IPS-20b (cell line): ENCODE data around the gene GRAP2.
"Not testable (repeated sequence)": the region's sequence is repeated elsewhere in the genome, so short reads cannot be mapped to it uniquely, and the experiment has no call there.

ENCODE experiments used
- H3K27ac ChIP-seq: one replicate; pipeline ENCODE4 v1.5.1; 2013; ENCODE audit warnings: low read length
- H3K27me3 ChIP-seq: 2 replicates; pipeline ENCODE4 v1.6.1; 2013; ENCODE audit warnings: mild to moderate bottlenecking, low read length, inconsistent platforms; ENCODE audit not compliant: insufficient read depth
- H3K36me3 ChIP-seq: 2 replicates; pipeline ENCODE4 v1.6.1; 2013; ENCODE audit warnings: low read depth, mild to moderate bottlenecking, inconsistent platforms, low read length, moderate library complexity; ENCODE audit not compliant: insufficient read depth
- H3K4me1 ChIP-seq: 2 replicates; pipeline ENCODE4 v1.6.1; 2013; ENCODE audit warnings: mild to moderate bottlenecking, control low read depth, inconsistent platforms, low read length, moderate library complexity; ENCODE audit not compliant: insufficient read depth
- H3K4me3 ChIP-seq: 2 replicates; pipeline ENCODE4 v1.5.1; 2013; ENCODE audit warnings: mild to moderate bottlenecking, low read length, inconsistent platforms
- H3K9ac ChIP-seq: 2 replicates; pipeline ENCODE4 v1.6.1; 2013; ENCODE audit warnings: low read depth, mild to moderate bottlenecking, inconsistent platforms, low read length, moderate library complexity
- H3K9me3 ChIP-seq: 2 replicates; pipeline ENCODE4 v1.6.1; 2013; ENCODE audit warnings: mild to moderate bottlenecking, low read depth, low read length, inconsistent platforms; ENCODE audit not compliant: insufficient read depth

GRAP2 gene

GRCh38 chr22:39875176-39875885, 25.6 kb upstream of the GRAP2 start:
- not testable (repeated sequence) for H3K36me3 ChIP-seq, H3K4me3 ChIP-seq

GRCh38 chr22:39877079-39877845, 23.6 kb upstream of the GRAP2 start:
- no peak overlapping the region for H3K27ac ChIP-seq
- H3K4me1 ChIP-seq = no peaks in the 10 kb centered on the region
- H3K9ac ChIP-seq = no peak overlapping the region
- no peak overlapping the region for H3K4me3 ChIP-seq
- H3K9me3 ChIP-seq = no peaks in the 10 kb centered on the region
- no peaks in the 10 kb centered on the region for H3K36me3 ChIP-seq
- no peaks in the 10 kb centered on the region for H3K27me3 ChIP-seq

More at GRCh38 chr22:39875176-39875885, 25.6 kb upstream of the GRAP2 start:
- H3K27ac ChIP-seq, H3K9me3 ChIP-seq, H3K27me3 ChIP-seq, H3K9ac ChIP-seq, H3K4me1 ChIP-seq: not testable (repeated sequence)

- no peaks in the 10 kb centered on the region for H3K36me3 ChIP-seq
- no peaks in the 10 kb centered on the region for H3K27me3 ChIP-seq
Observed at GRCh38 chr22:39880722-39881121, 20.2 kb upstream of the GRAP2 start.

GRCh38 chr22:39883057-39883456, 17.8 kb upstream of the GRAP2 start:
- Histone ChIP-seq H3K9me3 (no peaks in the 10 kb centered on the region), H3K27ac (no peak overlapping the region), H3K36me3 (no peaks in the 10 kb centered on the region), H3K4me3 (no peak overlapping the region), H3K4me1 (no peaks in the 10 kb centered on the region), H3K27me3 (peaks cover 4% of the 10 kb centered on the region; the same call in 1 of the 2 replicates), H3K9ac (no peak overlapping the region)

More at GRCh38 chr22:39880722-39881121, 20.2 kb upstream of the GRAP2 start:
- H3K9ac ChIP-seq = no peak overlapping the region
- H3K4me1 ChIP-seq = no peaks in the 10 kb centered on the region
- H3K27ac ChIP-seq = no peak overlapping the region
- H3K9me3 ChIP-seq = no peaks in the 10 kb centered on the region
- H3K4me3 ChIP-seq = no peak overlapping the region

GRCh38 chr22:39889924-39890323, 11.0 kb upstream of the GRAP2 start:
- H3K9me3 ChIP-seq, H3K36me3 ChIP-seq, H3K4me3 ChIP-seq, H3K9ac ChIP-seq, H3K4me1 ChIP-seq, H3K27ac ChIP-seq, H3K27me3 ChIP-seq: not testable (repeated sequence)

- Histone ChIP-seq H3K36me3 (no peaks in the 10 kb centered on the region), H3K27ac (no peak within 1 kb of the TSS), H3K4me1 (no peaks in the 10 kb centered on the region; the same call in 1 of the 2 replicates), H3K9me3 (no peaks in the 10 kb centered on the region), H3K4me3 (no peak within 1 kb of the TSS), H3K9ac (no peak within 1 kb of the TSS), H3K27me3 (no peaks in the 10 kb centered on the region)
Observed at GRCh38 chr22:39893526-39893925, 7.4 kb upstream of the GRAP2 start, which contains the start of gene ENTHD1. TSS of gene ENTHD1 (minus strand) at chr22:39893760. CDS start at chr22:39887748, 6,012 bp downstream.

- Histone ChIP-seq H3K27ac (no peak overlapping the region), H3K9ac (no peak overlapping the region), H3K4me1 (no peaks in the 10 kb centered on the region; the same call in 1 of the 2 replicates), H3K9me3 (no peaks in the 10 kb centered on the region), H3K4me3 (no peak overlapping the region), H3K27me3 (no peaks in the 10 kb centered on the region), H3K36me3 (no peaks in the 10 kb centered on the region)
Observed at GRCh38 chr22:39894554-39895092, 6.3 kb upstream of the GRAP2 start.

- H3K36me3 ChIP-seq = no peaks in the 10 kb centered on the region
Observed at GRCh38 chr22:39895682-39896081, 5.2 kb upstream of the GRAP2 start.

GRCh38 chr22:39896313-39896996, 4.4 kb upstream of the GRAP2 start:
- Histone ChIP-seq H3K36me3 (no peaks in the 10 kb centered on the region), H3K9ac (no peak overlapping the region), H3K27ac (no peak overlapping the region), H3K9me3 (no peaks in the 10 kb centered on the region), H3K4me3 (no peak overlapping the region), H3K4me1 (no peaks in the 10 kb centered on the region; the same call in 1 of the 2 replicates), H3K27me3 (0 out of 2 replicates have a peak, but pooled peaks cover 3% of the 10 kb centered on the region)

More at GRCh38 chr22:39895682-39896081, 5.2 kb upstream of the GRAP2 start:
- no peak overlapping the region for H3K27ac ChIP-seq
- H3K27me3 ChIP-seq = no peaks in the 10 kb centered on the region
- H3K4me3 ChIP-seq = no peak overlapping the region
- H3K4me1 ChIP-seq = no peaks in the 10 kb centered on the region; the same call in 1 of the 2 replicates
- H3K9ac ChIP-seq = no peak overlapping the region
- H3K9me3 ChIP-seq = no peaks in the 10 kb centered on the region

GRCh38 chr22:39897841-39898240, 3.0 kb upstream of the GRAP2 start:
- no peaks in the 10 kb centered on the region for H3K36me3 ChIP-seq
- H3K27ac ChIP-seq = no peak overlapping the region
- H3K4me3 ChIP-seq = no peak overlapping the region
- no peaks in the 10 kb centered on the region for H3K9me3 ChIP-seq
- H3K9ac ChIP-seq = no peak overlapping the region
- H3K27me3 ChIP-seq = 0 out of 2 replicates have a peak, but pooled peaks cover 3% of the 10 kb centered on the region
- no peaks in the 10 kb centered on the region; the same call in 1 of the 2 replicates for H3K4me1 ChIP-seq

GRCh38 chr22:39898997-39899396, 1.9 kb upstream of the GRAP2 start:
- Histone ChIP-seq H3K4me3 (no peak overlapping the region), H3K27ac (no peak overlapping the region), H3K27me3 (0 out of 2 replicates have a peak, but pooled peaks cover 3% of the 10 kb centered on the region), H3K36me3 (no peaks in the 10 kb centered on the region), H3K4me1 (no peaks in the 10 kb centered on the region), H3K9ac (no peak overlapping the region), H3K9me3 (no peaks in the 10 kb centered on the region)
